ENCODE data around the gene TMEM145.
A peak's percentile ranks its signal among the peaks of the same experiment; 100 is the strongest.

DNA sequence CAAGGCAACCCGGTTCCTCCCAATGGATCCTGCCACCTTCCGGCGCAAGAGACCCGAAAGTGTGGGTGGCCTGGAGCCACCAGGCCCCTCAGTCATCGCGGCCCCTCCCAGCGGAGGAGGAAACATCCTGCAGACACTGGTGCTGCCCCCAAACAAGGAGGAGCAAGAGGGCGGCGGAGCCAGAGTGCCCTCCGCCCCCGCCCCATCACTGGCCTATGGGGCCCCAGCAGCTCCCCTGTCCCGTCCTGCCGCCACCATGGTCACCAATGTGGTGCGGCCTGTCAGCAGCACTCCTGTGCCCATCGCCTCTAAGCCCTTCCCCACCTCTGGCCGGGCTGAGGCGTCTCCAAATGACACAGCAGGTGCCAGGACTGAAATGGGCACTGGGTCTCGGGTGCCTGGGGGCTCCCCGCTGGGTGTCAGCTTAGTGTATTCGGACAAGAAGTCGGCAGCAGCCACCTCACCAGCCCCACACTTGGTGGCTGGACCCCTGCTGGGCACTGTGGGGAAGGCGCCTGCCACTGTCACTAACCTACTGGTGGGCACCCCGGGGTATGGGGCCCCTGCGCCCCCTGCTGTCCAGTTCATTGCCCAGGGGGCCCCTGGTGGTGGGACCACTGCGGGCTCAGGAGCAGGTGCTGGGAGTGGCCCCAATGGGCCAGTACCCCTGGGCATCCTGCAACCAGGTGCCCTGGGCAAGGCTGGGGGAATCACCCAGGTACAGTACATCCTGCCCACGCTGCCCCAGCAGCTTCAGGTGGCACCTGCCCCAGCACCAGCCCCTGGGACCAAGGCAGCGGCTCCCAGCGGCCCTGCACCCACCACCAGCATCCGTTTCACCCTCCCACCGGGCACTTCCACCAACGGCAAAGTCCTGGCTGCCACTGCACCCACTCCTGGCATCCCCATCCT, 22.3 kb upstream of the TMEM145 start:
- TF ChIP-seq, protein P1, sequence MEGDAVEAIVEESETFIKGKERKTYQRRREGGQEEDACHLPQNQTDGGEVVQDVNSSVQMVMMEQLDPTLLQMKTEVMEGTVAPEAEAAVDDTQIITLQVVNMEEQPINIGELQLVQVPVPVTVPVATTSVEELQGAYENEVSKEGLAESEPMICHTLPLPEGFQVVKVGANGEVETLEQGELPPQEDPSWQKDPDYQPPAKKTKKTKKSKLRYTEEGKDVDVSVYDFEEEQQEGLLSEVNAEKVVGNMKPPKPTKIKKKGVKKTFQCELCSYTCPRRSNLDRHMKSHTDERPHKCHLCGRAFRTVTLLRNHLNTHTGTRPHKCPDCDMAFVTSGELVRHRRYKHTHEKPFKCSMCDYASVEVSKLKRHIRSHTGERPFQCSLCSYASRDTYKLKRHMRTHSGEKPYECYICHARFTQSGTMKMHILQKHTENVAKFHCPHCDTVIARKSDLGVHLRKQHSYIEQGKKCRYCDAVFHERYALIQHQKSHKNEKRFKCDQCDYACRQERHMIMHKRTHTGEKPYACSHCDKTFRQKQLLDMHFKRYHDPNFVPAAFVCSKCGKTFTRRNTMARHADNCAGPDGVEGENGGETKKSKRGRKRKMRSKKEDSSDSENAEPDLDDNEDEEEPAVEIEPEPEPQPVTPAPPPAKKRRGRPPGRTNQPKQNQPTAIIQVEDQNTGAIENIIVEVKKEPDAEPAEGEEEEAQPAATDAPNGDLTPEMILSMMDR (IDR thresholded peaks at IDR 0.05; ENCODE audit: low read depth, low read length, poor library complexity, severe bottlenecking), result peak; percentile 83
- no peak for TF ChIP-seq EZH2phosphoT487 (IDR thresholded peaks at IDR 0.05; ENCODE audit: borderline replicate concordance, low read length)
